Activated T-cell treated with anti-CD3 and anti-CD28 coated beads, Interleukin-2, amount 50 U/mL, for 1 hour (primary cell): ENCODE measurements around the gene MOCS3.
A peak's percentile ranks its signal among the peaks of the same experiment; 100 is the strongest.

Experiments used
- DNase-seq: peaks from one replicate; pipeline ENCODE4 v3.0.0-alpha.2; 2020

The MOCS3 gene, protein sequence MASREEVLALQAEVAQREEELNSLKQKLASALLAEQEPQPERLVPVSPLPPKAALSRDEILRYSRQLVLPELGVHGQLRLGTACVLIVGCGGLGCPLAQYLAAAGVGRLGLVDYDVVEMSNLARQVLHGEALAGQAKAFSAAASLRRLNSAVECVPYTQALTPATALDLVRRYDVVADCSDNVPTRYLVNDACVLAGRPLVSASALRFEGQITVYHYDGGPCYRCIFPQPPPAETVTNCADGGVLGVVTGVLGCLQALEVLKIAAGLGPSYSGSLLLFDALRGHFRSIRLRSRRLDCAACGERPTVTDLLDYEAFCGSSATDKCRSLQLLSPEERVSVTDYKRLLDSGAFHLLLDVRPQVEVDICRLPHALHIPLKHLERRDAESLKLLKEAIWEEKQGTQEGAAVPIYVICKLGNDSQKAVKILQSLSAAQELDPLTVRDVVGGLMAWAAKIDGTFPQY

DNA sequence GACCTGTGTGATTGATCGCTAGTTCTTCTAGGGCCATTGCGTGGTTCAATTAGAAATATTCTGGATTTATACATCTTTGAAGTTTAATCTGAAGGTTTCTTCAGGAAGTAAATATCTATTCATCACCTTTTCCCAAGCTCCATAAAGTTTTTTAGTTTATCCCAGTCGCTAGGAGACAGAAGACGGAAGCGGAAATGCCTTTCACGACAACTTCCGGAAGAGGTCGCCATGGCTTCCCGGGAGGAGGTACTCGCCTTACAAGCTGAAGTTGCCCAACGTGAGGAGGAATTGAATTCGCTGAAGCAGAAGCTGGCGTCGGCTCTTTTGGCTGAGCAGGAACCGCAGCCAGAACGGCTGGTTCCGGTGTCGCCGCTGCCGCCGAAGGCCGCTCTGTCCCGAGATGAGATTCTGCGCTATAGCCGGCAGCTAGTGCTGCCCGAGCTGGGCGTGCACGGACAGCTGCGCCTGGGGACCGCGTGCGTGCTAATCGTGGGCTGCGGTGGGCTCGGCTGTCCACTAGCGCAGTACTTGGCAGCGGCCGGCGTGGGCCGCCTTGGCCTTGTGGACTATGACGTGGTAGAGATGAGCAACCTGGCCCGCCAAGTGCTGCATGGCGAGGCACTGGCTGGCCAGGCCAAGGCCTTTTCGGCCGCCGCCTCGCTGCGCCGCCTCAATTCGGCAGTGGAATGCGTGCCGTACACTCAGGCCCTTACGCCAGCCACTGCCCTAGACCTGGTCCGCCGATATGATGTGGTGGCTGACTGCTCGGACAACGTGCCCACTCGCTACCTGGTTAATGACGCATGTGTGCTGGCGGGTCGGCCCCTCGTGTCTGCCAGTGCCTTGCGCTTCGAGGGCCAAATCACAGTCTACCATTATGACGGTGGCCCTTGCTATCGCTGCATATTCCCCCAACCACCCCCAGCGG, at the start of gene MOCS3:
Gene MOCS3, plus strand, starts transcription at position 204 of the 928 bp plus-strand sequence. Its CDS starts 25 bp downstream, at position 229.
- DNase-seq: peak; percentile 77

DNA sequence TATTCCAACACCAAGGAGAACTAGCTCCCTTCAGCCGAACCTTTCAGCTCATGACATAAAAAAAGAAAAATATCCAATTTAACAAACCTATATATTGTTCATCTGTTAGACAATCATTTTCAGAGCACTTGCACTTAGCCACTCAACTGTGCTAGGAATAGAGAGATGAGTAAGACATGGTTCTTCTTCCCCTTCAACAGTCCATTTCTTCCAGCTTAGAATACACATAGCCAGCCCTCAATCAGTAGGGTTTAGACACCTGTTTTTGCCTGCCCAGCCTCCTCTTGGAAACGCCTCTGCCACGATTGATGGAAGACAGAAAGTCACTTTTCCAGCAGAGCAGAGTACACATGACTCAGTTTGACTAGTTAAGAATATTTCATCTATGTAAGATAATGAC, 49.2 kb upstream of the MOCS3 start:
- DNase-seq: no peak

DNA sequence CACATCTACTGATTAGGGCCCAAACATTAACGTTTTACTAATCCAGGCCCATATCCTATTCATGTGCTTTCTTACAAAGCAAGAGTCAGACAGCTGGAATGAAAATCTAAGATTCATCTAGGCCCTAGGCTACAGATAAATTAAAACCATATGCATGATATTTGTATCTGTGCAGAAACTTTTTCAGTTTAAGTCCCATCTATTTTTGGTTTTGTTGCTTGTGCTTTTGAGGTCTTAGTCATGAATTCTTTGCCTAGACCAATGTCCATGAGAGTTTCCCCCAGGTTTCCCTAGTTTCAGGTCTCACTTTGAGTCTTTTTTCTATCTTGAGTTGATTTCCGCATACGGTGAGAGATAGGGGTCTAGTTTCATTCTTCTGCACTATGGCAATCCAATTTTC, 47.6 kb upstream of the MOCS3 start:
- DNase-seq: no peak

DNA sequence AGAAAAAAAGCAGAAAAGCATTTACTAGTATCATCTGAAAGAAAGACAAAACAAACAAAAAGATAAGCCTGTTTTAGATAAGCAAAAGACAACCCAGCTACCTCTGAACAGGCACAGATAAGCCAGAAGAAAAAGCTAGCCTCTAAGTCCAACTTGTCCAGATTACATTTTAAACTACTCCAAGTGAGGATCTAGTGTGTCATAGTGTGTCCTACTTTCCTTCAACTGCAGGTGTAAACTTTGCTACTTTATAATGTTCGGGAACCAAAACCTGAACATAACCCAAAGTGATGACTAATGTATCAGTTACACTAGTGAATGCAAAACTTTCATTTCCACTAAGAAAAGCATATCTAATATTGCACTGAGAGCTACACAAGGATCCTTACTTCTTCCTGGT, 46.9 kb upstream of the MOCS3 start:
- DNase-seq: no peak

DNA sequence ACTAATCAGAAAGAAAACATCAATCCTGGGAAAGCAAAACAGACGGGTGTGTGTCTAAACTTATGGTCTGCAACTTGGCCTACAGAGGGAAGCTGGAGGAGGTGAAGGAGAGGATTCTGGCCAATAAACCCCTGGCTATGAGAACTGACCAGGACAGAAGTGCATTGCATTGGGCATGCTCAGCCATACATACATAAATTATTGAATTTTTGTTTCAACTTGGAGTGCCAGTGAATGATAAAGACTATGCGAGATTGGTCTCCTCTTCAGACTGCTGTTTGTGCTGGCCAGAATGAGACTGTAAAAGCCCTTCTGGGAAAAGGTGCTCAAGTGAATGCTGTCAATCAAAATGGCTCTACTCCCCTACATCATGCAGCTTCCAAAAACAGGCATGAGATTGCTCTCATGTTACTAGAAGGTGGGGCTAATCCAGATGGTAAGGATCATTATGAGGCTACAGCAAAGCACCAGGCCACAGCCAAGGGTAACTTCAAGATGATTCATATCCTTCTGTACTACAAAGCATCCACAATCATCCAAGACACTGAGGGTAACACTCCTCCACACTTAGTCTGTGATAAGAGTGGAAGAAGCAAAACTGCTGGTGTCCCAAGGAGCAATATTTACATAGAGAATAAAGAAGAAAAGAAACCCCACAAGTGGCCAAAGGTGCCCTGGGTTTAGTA, 44.8 kb upstream of the MOCS3 start:
- DNase-seq: no peak

DNA sequence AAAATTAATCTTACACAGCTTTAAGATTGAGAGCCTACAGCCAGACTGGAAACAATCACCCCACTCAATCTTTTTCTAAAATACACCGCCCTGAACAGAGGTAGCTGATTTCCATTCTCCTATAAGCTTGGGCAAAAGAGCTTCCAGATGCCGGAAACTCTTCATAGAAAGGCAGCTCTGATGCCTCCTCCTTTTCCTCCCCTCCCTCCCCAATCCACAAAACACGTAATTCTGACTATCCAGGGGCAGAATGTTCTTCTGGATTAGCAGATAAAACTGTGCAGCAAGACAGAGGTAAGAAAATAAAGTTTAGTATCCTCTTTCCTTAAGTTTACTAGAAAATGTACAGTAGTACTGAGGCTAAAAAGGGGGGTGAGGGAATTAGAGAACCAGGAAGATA, 43.2 kb upstream of the MOCS3 start:
- DNase-seq: no peak

DNA sequence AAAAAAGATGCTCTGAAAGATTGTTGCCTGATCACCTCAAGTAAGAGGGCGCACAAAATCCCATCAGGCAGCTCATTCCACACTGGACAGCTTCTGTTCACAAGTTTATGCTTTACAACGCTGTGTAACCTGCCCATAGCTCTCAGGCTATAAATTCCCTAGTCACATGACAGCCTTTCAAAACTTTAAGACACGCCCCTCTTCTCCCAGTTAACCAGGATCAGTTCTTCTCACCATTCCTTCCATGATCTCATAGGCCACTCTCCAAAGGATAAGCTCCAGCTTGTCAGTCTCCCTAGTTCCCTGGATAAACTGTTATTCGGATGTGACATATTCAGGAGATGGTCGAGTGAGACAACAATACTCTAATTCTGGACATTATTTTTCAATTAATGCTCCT, 42.4 kb upstream of the MOCS3 start:
- no peak for DNase-seq

DNA sequence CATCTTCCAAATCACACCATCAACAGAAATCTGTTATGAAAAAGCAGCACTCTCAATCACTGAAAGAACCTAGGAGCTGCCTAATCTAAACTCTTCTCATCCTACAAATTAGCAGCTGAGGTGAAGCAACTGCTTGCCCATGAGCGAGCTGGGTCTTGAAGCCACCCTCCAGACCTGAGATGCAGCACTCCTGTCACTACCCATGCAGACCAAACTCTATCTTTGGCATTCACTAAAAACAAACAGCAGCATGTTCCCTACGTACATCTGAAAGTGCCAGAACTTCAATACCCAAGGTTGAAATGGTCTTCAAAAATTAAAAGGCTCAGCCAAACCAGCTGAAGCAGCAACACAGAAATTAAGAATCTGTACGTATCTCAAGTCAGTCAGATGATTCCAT, 41.7 kb upstream of the MOCS3 start:
- DNase-seq: no peak

DNA sequence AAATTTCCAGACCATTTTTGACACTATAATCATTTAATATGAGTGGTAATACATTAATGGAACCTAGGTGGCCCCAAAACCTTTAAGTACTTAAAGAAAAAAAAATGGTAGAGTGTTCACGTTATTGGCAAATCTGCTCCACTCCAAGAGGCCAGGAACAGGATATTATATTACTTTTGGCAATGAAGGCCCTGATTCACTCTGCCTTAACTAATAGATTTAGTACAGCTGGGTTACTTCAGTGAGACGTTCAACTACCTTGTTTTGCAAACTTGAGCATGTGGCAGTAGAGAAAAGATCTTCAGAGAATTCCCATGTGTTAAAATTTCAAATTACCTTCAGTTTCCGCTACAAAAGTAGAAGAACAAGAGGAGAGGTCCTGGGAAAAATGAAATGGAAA, 40.2 kb upstream of the MOCS3 start:
- no peak for DNase-seq

DNA sequence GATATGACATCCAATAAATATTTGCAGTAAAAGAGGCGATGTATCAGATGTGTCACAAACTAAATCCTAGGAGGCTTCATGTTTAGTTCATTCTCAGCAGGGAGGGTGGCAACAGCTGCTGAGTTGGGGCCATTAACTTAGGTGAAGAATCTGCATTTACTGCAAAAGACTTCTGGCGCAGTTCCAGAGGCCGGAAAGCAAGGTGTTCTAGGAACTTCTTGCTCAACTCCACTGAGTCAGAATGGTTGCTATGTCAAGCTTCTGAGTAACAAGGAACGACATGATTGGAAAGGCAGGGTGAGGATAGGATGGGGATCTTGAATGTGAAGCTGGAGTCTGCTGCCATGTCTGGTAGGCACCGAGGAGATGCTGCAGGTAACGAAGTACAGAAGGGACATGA, 39.1 kb upstream of the MOCS3 start:
- no peak for DNase-seq

DNA sequence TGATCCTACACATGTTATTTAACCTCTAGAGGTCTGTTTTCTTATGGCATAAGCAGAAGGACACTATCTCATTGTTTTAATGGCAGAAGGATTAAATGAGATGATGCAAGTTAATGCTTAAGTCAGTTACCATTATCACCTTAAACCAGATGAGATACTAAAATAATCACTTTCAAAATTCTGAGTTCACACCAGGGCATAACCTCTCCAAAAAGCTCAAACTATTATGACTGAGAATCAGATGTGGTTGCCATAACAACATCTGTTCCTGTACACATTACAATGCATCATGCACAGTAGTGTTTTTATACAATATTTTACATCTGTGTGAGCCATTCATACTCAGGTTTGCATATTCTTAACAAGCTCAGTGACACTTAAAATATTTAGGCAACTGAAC, 37.6 kb upstream of the MOCS3 start:
- DNase-seq: no peak

DNA sequence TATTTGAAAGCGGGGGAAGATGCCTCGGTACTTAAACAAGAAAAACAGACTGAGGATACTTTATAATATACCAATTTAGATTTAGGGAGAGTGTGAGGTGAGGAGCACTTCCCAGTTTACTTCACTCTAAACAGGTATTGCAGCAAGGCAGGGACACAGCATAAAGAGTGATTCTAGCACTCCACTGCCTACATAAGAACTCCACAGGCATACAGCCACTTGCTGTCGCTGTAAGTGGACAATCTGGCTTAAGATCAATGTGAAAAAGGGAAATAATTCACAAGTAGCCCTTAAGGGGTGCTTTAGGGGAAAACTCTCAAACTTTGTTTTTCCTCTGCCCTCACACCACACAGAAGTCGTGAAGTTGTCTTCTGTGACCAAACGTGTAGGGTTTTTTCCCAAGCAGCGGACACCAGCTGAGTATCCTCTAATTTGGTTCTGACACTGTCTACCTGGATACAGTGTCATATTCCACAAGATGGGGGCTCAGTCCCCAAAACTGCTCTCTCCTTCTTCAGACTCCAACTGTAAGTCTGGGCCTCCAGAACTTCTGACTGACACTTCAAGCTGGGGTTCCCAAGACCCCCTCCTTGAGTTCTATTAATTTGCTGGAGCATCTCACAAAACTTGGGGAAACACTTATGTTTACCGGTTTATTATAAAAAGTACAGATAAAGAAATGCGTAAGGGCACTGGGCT, 36.7 kb upstream of the MOCS3 start:
- no peak for DNase-seq

DNA sequence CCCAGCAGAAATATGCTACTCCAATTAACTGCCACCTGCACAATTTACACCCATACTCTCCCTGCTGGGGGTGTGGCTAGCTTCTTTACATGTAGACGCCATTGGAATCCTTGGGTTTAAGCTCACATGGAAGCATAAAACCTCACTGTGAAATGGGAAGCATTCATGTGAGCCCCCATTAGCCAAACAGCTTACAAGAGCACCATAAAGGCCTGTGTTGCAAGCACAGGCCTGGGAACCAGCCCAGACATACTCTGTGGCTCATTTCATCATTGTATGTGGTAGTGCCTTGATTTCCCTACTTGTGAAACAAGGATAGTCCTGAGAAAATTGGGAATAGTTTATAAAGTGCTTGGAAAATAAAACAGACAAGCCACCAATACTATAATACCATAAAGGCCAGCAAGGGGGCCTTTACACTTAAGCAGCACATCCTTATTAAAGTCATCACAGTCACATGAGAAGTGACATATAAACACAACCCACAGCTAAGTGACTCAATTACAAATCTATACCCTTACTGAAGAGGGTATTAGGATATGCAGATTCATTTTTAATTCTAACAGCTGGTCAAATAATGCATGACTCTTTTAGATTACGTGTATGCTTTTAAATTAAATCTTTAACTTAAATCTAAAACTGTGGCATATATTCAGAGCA, 34.2 kb upstream of the MOCS3 start:
- no peak for DNase-seq

DNA sequence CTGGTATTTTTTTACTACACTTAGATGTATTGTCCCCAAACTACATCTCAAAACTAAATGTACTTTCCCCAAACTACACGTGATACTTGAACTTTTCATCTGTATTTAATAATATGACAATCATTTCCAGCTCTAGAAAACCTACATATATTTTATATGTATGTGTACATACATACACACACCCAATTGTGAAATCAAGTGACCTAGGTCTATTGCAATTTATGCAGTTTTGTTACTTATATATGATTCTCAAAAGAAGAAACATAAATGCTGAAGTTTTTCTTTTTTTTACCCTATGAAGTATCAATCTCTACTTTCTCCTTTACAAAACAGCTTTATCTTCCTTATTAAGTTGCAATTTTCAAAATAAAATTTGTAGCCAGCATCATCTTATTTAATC, 32.1 kb upstream of the MOCS3 start:
- DNase-seq: no peak

DNA sequence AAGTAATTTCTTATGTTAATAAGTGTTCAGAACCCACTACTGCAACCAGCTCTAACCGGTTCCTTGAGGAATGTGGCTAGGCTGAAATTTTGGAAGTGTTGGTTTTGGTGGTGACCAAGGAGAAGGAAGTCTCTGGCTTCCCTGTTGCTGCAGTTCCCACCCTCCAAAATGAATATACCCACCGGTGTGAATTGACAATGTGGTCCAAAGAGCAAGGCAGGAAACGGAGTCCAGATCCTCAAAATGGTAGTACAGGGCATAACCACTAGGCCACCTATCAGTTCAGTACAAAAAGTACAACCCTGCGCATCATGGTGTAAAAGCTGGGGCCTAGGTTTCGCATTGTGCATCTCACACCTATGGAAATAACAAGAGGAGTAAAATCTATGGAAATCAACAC, 30.1 kb upstream of the MOCS3 start:
- DNase-seq: no peak

DNA sequence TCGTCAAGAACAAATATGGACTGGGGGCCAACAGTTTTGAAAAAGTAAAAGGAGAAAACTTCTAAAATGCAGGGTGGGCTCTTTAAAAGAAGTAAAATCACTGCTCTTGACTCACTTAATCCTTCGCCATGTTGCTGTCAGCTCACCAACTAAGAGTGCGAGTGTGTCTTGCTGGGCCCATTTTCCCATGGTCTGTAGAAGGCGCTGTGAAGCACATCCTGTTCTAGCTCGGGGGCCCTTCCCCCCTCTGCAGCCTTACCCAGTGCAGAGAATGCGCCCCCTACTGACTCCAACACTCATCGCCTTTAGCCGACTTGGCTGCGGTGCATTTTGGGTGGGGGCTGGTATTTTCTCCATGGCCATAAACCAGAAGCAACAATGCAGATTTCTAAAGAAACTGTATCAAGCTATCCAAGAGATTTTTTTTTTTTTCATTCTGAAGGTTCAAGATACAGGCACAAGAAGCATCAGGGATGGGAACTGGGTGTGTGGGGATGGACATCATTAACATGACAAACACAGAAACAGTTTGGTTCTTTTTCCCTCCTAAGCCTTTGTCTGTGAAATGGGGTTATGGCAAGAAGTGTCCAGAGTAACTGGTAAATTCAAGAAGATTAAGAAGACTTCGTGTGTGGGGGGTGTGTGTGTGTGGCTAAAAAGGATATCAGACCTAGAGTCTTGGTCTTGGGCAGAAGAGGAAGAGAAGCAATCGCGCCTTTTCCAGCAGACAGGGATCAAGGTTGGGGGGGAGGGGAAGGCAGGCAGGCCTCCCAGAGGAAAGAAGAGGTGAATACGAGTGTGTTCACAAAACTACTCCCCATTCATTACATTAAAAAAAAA, 29.1 kb upstream of the MOCS3 start:
- peak; percentile 85 for DNase-seq

DNA sequence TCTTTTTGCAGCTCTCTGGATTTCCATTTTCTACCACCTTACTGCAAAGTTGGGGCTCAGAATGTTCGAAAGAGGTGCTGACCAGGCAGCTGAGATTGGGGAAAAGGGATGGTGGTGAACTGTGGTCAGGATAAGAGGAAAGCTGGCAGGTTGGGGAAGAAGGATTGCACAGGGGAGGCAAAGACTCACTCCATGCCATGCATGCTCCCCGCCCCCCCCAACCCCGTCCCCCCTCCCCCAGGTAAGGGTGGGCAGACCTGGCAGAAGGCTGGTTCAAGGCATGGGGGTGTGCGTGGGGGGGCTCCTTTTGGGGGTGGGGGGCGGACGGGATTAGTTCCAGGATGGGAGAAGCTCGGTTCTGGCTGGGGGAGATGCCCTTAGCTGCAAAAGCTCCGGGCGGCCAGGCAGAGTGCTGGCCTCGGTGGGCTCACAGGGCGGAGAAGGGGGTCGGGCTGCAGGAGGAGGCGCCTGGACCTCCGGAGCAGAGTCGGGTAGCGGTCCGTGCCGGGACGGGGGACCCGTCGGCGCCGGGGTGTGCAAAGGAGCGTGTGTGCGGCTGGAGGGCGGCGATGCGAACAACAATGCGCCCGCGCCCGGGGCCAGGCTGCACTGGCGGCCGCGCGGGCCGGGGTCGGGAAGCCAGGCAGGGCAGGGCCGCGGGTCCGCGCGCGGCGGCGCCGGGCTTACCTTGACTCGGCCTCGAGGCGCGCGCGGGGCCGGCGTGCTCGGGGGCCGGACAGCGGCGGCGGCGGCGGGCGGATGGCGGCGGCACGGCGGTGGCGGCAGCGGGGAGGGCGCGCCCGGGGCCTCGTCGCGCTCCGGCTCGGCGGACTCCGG, 28.3 kb upstream of the MOCS3 start:
- no peak for DNase-seq

DNA sequence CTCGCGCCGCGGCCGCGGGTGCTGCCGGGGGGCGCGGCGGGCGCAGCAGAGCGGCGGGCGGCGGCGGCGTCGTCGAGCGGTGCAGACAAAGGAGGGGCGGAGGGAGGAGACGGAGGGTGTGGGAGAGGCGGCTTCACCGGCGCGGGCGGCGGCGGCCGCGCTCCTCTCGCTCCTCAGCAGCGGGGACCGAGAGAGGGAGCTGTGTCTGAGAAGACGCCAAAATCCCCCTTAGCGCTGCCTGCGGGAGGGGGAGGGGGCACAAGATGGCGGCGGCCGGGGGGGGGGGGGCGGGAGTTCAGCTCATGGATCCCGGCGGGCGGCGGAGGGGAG, 27.7 kb upstream of the MOCS3 start:
- no peak for DNase-seq

DNA sequence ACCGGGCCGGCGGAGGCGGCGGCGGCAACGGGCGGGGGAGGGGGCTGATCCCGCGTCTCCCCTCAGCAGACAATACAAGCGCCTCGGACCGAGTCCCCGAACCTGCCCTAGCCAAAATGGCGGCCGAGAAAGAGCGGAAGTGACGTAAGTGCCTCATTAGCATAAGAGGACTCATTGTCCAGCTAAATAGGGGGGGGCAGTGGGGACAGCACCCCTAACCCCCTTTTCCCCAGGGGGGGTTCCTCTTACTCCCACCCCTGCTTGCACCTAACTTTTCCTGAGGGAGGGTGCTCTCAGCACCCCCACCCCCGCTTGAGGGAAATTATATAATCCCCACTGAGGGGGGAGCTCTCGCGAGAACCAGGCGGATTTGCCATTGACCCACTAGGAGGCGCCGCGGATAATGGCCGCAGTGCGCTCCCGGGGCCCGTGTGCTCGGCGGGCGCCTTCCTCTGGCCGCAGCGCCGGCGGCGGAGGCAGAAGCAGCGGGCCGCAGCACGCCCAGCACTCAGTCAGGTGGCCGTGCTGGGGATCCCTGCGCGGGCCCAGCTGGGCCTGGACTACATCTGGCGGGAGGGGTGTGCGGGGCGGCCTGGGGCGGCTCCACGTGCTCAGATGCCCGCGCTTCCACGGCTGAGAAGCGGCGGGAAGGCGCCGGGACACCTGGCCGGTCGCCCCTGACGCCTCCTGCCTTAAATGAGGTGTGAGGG, 27.2 kb upstream of the MOCS3 start, which contains the start of gene ADNP:
Gene ADNP, minus strand, starts transcription at position 132 of the 710 bp plus-strand sequence. CDS start 27,441 bp downstream, outside the sequence.
- DNase-seq: peak; percentile 93
